Measurements from ENCODE around the gene ZNF470.

ZNF470 gene

GRCh38 chr19:56538254-56538760 is 29.0 kb upstream of the ZNF470 start:
- Histone ChIP-seq H3K36me3 (ENCODE audit: control insufficient read depth in 2 of 2, insufficient read depth in 1 of 2, low read length in 2 of 2) (peaks cover 16 to 32% of the 10 kb centered on the region in 2 experiments), H3K4me1 (ENCODE audit: control insufficient read depth, insufficient read depth, low read length) (0 out of 2 replicates have a peak, but pooled peaks cover 4% of the 10 kb centered on the region), H3K9me3 (ENCODE audit: control insufficient read depth, insufficient read depth, low read depth, low read length) (peaks cover 6% of the 10 kb centered on the region), H3K4me3 (ENCODE audit: low read depth, low read length) (peak overlapping the region; percentile 84), H3K27ac (ENCODE audit: extremely low read depth, low read depth, low read length) (peak overlapping the region; percentile 89)
- POLR2A ChIA-PET: interaction anchor here (1.2 kb wide), 1 partner anchor 57 kb away, joined by 5 read pairs; the partner anchor contains the start of gene ZNF71
- CTCF ChIA-PET: interaction anchor here (0.6 kb wide), 1 partner anchor 23 kb away, joined by 3 read pairs; no protein-coding TSS in a partner anchor
- TF ChIP-seq ZNF677 (tag by site-specific recombination; IDR thresholded peaks at IDR 0.05) (no peak), PATZ1 (tag by site-specific recombination; IDR thresholded peaks at IDR 0.05) (peak; percentile 31; the same call in 1 of the 2 replicates), ZNF560 (tag by site-specific recombination; IDR thresholded peaks at IDR 0.05; ENCODE audit: borderline replicate concordance) (no peak), ZNF518A (tag by site-specific recombination; conservative IDR thresholded peaks at IDR 0.05; ENCODE audit: low read depth) (peak; percentile 92), ZXDB (tag by site-specific recombination; IDR thresholded peaks at IDR 0.05) (peak; percentile 63), SP2 (tag by site-specific recombination; IDR thresholded peaks at IDR 0.05) (peak; percentile 81), EGR2 (tag by site-specific recombination; IDR thresholded peaks at IDR 0.05; ENCODE audit: low read depth) (peak; percentile 43), ZNF692 (tag by site-specific recombination; IDR thresholded peaks at IDR 0.05) (peak; percentile 79), ZNF423 (tag by site-specific recombination; IDR thresholded peaks at IDR 0.05) (no peak), KLF16 (tag by site-specific recombination; IDR thresholded peaks at IDR 0.05) (peak; percentile 96), SP7 (tag by site-specific recombination; IDR thresholded peaks at IDR 0.05) (peak; percentile 26; the same call in 1 of the 2 replicates), ZNF335 (tag by site-specific recombination; conservative IDR thresholded peaks at IDR 0.05) (peak; percentile 94), ZNF610 (tag by site-specific recombination; IDR thresholded peaks at IDR 0.05; ENCODE audit: borderline replicate concordance) (peak; percentile 83; the same call in 1 of the 2 replicates), KLF7 (tag by site-specific recombination; IDR thresholded peaks at IDR 0.05; ENCODE audit: borderline replicate concordance) (peak; percentile 100), ZNF350 (tag by site-specific recombination; IDR thresholded peaks at IDR 0.05) (peak; percentile 75; the same call in 1 of the 2 replicates), ZNF175 (tag by site-specific recombination; IDR thresholded peaks at IDR 0.05) (no peak), YY2 (tag by site-specific recombination; IDR thresholded peaks at IDR 0.05) (peak; percentile 26; the same call in 1 of the 2 replicates)
- TF ChIP-seq, protein P1, sequence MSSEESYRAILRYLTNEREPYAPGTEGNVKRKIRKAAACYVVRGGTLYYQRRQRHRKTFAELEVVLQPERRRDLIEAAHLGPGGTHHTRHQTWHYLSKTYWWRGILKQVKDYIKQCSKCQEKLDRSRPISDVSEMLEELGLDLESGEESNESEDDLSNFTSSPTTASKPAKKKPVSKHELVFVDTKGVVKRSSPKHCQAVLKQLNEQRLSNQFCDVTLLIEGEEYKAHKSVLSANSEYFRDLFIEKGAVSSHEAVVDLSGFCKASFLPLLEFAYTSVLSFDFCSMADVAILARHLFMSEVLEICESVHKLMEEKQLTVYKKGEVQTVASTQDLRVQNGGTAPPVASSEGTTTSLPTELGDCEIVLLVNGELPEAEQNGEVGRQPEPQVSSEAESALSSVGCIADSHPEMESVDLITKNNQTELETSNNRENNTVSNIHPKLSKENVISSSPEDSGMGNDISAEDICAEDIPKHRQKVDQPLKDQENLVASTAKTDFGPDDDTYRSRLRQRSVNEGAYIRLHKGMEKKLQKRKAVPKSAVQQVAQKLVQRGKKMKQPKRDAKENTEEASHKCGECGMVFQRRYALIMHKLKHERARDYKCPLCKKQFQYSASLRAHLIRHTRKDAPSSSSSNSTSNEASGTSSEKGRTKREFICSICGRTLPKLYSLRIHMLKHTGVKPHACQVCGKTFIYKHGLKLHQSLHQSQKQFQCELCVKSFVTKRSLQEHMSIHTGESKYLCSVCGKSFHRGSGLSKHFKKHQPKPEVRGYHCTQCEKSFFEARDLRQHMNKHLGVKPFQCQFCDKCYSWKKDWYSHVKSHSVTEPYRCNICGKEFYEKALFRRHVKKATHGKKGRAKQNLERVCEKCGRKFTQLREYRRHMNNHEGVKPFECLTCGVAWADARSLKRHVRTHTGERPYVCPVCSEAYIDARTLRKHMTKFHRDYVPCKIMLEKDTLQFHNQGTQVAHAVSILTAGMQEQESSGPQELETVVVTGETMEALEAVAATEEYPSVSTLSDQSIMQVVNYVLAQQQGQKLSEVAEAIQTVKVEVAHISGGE (tag by site-specific recombination; conservative IDR thresholded peaks at IDR 0.05; ENCODE audit: low read depth): peak; percentile 72
- TF ChIP-seq, protein P2, sequence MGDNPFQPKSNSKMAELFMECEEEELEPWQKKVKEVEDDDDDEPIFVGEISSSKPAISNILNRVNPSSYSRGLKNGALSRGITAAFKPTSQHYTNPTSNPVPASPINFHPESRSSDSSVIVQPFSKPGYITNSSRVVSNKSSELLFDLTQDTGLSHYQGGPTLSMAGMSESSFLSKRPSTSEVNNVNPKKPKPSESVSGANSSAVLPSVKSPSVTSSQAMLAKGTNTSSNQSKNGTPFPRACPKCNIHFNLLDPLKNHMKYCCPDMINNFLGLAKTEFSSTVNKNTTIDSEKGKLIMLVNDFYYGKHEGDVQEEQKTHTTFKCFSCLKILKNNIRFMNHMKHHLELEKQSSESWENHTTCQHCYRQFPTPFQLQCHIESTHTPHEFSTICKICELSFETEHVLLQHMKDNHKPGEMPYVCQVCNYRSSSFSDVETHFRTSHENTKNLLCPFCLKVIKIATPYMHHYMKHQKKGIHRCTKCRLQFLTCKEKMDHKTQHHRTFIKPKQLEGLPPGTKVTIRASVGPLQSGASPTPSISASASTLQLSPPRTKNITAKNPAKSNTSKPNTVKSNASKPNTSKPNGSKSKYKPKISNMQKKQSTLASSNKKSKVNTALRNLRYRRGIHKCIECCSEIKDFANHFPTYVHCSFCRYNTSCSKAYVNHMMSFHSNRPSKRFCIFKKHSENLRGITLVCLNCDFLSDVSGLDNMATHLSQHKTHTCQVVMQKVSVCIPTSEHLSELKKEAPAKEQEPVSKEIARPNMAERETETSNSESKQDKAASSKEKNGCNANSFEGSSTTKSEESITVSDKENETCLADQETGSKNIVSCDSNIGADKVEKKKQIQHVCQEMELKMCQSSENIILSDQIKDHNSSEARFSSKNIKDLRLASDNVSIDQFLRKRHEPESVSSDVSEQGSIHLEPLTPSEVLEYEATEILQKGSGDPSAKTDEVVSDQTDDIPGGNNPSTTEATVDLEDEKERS (tag by site-specific recombination; IDR thresholded peaks at IDR 0.05): 0 out of 2 replicates have a peak, but pooled peaks have one; percentile 32
- TF ChIP-seq, protein P3, sequence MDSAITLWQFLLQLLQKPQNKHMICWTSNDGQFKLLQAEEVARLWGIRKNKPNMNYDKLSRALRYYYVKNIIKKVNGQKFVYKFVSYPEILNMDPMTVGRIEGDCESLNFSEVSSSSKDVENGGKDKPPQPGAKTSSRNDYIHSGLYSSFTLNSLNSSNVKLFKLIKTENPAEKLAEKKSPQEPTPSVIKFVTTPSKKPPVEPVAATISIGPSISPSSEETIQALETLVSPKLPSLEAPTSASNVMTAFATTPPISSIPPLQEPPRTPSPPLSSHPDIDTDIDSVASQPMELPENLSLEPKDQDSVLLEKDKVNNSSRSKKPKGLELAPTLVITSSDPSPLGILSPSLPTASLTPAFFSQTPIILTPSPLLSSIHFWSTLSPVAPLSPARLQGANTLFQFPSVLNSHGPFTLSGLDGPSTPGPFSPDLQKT (IDR thresholded peaks at IDR 0.05; ENCODE audit: borderline replicate concordance, low read depth, low read length): 0 out of 2 replicates have a peak, but pooled peaks have one; percentile 69

Measured in HEK293 (cell line).